Bronchial epithelial cell (primary cell): ENCODE results near the gene EXOC6B. TPM values are rescaled to one million over a fixed set of nuclear protein-coding genes. Genes with fewer than 3 reads are reported as not detected.

ENCODE experiments used
- DNase-seq: peaks from one replicate; pipeline ENCODE4 v3.0.0-alpha.2; 2010; ENCODE audit warnings: low read depth
- FAIRE-seq: peaks from 2 replicates; lab custom pipeline; 2011; peaks lifted over from hg19 to GRCh38; lab: Jason Lieb, UNC
- H3K27me3 ChIP-seq: 2 replicates; pipeline ENCODE4 v1.5.1; 2011; ENCODE audit warnings: low read length; ENCODE audit not compliant: control insufficient read depth, insufficient read depth
- H3K36me3 ChIP-seq: 2 replicates; pipeline ENCODE4 v1.5.1; 2011; ENCODE audit warnings: low read length; ENCODE audit not compliant: control insufficient read depth, insufficient read depth
- H3K4me3 ChIP-seq: 2 replicates; pipeline ENCODE4 v1.5.1; 2011; ENCODE audit warnings: mild to moderate bottlenecking, low read depth, low read length, control low read depth
- total RNA-seq: library from RNA; depleted of rRNA; stranded (reverse); fragments of >200 nt; gene quantifications from 2 replicates; pipeline ENCODE4 v1.2.1, GENCODE V29; 2014
- TF ChIP-seq, protein P1 (sequence below): IDR thresholded peaks from 2 replicates; pipeline ENCODE4 v1.5.1; 2011; ENCODE audit warnings: mild to moderate bottlenecking, moderate library complexity, low read length, control low read depth, inconsistent platforms; ENCODE audit not compliant: insufficient read depth, severe bottlenecking

EXOC6B gene
- total RNA-seq, 1 donor from 2014 or later: 26.9 TPM

- Histone ChIP-seq H3K36me3 (no peaks in the 10 kb centered on the region), H3K4me3 (no peak overlapping the region), H3K27me3 (no peaks in the 10 kb centered on the region)
- DNase-seq: peak; percentile 49
- TF ChIP-seq, protein P1, sequence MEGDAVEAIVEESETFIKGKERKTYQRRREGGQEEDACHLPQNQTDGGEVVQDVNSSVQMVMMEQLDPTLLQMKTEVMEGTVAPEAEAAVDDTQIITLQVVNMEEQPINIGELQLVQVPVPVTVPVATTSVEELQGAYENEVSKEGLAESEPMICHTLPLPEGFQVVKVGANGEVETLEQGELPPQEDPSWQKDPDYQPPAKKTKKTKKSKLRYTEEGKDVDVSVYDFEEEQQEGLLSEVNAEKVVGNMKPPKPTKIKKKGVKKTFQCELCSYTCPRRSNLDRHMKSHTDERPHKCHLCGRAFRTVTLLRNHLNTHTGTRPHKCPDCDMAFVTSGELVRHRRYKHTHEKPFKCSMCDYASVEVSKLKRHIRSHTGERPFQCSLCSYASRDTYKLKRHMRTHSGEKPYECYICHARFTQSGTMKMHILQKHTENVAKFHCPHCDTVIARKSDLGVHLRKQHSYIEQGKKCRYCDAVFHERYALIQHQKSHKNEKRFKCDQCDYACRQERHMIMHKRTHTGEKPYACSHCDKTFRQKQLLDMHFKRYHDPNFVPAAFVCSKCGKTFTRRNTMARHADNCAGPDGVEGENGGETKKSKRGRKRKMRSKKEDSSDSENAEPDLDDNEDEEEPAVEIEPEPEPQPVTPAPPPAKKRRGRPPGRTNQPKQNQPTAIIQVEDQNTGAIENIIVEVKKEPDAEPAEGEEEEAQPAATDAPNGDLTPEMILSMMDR: no peak
- FAIRE-seq: no peak
These were observed 3.1 kb upstream of the EXOC6B start for GRCh38 chr2:72828840-72829507.

GRCh38 chr2:72827966-72828646, 2.3 kb upstream of the EXOC6B start:
- Histone ChIP-seq H3K36me3 (no peaks in the 10 kb centered on the region), H3K4me3 (no peak overlapping the region), H3K27me3 (no peaks in the 10 kb centered on the region)
- DNase-seq (peak; percentile 97), FAIRE-seq (no peak)
- TF ChIP-seq, protein P1: no peak

DNA sequence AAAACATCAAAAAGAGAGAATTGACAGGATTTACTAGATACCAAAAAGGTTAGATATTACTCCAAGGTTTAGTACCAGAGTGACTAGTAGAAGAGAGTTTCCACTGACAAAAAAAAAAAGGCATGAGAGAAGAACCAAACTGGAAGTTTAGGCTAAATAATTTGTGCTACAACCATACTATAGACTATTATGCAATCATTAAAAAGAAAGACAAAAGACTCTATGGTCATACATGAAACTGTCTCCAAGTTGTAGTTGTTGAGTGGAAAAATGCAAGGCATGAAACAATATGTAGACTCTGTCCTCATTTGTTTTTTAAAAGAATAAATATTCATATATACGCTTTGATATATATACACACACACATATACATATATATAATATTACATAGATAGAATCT, 1.7 kb upstream of the EXOC6B start:
- H3K27me3 ChIP-seq: no peaks in the 10 kb centered on the region
- no peaks in the 10 kb centered on the region for H3K36me3 ChIP-seq
- FAIRE-seq (no peak), DNase-seq (no peak)
- TF ChIP-seq, protein P1: no peak
- H3K4me3 ChIP-seq: no peak overlapping the region

GRCh38 chr2:72826156-72826477, 284 bp upstream of the EXOC6B start:
- Histone ChIP-seq H3K4me3 (peak overlapping the region; percentile 87), H3K27me3 (no peaks in the 10 kb centered on the region), H3K36me3 (no peaks in the 10 kb centered on the region)
- TF ChIP-seq, protein P1: no peak
- no peak for DNase-seq
- no peak for FAIRE-seq

DNA sequence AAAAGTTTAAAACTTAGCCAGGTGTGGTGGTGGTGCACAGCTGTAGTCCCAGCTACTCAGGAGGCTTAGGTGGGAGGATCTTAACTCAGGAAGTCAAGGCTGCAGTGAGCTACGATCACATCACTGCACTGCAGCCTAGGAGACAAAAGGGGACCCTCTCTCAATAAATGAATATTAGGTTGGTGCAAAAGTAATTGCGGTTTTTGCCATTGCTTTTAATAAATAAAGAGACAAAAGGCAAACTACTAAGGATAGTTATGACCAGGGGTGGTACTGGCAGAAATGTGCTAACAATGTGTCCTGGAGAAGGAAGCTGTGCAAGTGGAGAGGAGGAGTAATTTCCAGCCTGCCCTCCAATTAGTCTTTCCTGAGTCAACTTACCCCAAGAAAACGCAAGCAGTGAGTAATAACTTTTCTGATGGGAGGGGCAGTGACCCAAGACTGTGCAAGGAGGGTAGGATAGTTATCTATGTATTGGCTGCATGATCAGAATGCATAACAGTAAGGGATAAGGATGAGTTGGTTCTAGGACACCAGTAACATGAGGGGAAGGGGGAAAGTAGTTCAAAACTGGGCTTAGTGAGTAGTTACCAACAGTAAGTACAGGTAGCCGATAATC, 1.5 kb downstream of the EXOC6B start:
- H3K4me3 ChIP-seq: peak overlapping the region; percentile 87
- FAIRE-seq (no peak), DNase-seq (peak; percentile 91)
- no peaks in the 10 kb centered on the region for H3K27me3 ChIP-seq
- H3K36me3 ChIP-seq: no peaks in the 10 kb centered on the region
- TF ChIP-seq, protein P1: no peak
